Measurements from ENCODE around the gene LMF2.

DNA sequence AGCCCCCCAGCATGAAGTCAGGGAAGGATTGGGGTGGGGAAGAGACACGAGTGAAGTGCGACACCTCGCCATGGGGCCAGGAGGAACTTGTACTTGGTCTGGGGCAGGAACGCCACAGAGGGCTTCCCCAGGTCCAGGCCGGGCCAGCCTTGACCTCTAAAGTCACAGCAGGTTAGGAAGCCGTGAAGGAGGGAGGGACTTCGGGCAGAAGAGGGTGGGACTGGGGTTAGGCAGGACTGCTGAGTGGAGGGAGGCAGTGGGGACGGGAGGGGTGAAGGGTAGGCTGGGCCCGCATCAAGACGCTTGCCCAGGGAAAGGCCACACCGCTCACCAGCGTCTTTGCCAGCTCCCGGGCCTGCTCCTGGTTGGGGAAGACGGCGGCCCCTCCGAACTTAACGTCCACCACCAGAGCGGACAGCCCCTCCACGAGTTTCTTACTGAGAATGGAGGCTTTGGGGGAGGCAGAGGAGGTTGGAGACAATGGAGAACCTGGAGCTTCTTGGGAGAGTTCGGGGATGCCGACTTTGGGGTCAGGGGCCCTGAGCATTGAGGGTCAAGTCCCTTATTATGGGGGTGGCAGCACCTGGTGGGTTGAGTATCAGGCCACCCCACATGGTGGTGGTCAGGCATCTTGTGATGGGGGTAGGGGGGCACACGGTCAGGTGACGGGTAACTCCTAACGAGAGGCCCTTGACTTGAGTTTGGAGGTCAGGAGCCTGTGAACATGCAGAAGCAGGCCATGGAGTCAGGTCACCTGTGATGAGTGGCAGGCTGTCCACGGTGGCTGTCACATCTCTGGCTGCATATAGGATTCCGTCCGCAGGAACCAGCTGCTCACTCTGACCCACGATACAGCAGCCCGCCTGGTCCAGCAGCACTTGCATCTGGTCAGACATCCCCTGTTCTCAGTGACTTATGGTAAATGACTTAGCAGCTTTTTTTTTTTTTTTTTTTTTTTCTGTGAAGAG, 19.6 kb upstream of the LMF2 start:
- TF ChIP-seq, protein P1, sequence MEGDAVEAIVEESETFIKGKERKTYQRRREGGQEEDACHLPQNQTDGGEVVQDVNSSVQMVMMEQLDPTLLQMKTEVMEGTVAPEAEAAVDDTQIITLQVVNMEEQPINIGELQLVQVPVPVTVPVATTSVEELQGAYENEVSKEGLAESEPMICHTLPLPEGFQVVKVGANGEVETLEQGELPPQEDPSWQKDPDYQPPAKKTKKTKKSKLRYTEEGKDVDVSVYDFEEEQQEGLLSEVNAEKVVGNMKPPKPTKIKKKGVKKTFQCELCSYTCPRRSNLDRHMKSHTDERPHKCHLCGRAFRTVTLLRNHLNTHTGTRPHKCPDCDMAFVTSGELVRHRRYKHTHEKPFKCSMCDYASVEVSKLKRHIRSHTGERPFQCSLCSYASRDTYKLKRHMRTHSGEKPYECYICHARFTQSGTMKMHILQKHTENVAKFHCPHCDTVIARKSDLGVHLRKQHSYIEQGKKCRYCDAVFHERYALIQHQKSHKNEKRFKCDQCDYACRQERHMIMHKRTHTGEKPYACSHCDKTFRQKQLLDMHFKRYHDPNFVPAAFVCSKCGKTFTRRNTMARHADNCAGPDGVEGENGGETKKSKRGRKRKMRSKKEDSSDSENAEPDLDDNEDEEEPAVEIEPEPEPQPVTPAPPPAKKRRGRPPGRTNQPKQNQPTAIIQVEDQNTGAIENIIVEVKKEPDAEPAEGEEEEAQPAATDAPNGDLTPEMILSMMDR (IDR thresholded peaks at IDR 0.05), result no peak
- TF ChIP-seq POLR2AphosphoS5 (IDR thresholded peaks at IDR 0.05; ENCODE audit: low read depth, low read length), result peak; percentile 61; the same call in 1 of the 2 replicates
